Measurements from ENCODE around the gene SENP2. TPM values are rescaled to one million over a fixed set of nuclear protein-coding genes. Genes with fewer than 3 reads are reported as not detected.

Gene SENP2
- total RNA-seq, 1 experiment from 2014 or later = 46.4 TPM

- no peak overlapping the region for H2AFZ ChIP-seq (ENCODE audit: low read length)
- H3K9me3 ChIP-seq (ENCODE audit: low read length) = no peaks in the 10 kb centered on the region
- ChIA-PET CTCF (no interaction called here), POLR2A (ENCODE audit: unreplicated experiment) (no interaction called here)
- DNase-seq (no peak), ATAC-seq (no peak)
- intact Hi-C loops (cut with micrococcal nuclease) = no loop called here
- no peaks in the 10 kb centered on the region for H3K79me2 ChIP-seq (ENCODE audit: low read length)
- peaks cover 25% of the 10 kb centered on the region for H3K4me1 ChIP-seq (ENCODE audit: insufficient read depth, low read length)
- no peaks in the 10 kb centered on the region for H3K36me3 ChIP-seq (ENCODE audit: low read depth, low read length)
- no peak overlapping the region for H3K27ac ChIP-seq (ENCODE audit: low read length)
- TF ChIP-seq CTCF (conservative IDR thresholded peaks at IDR 0.05; ENCODE audit: low read depth, low read length) = no peak
- no peak for TF ChIP-seq EZH2phosphoT487 (IDR thresholded peaks at IDR 0.05; ENCODE audit: borderline replicate concordance, low read length)
- no peak for TF ChIP-seq EZH2 (IDR thresholded peaks at IDR 0.05; ENCODE audit: low read length, unreplicated experiment)
- BruUV-seq (replicated peaks) = no TSS peak
- H3K27me3 ChIP-seq (ENCODE audit: low read length) = no peaks in the 10 kb centered on the region
- H3K4me3 ChIP-seq (ENCODE audit: low read length) = no peak overlapping the region
- peaks cover 5% of the 10 kb centered on the region for H3F3A ChIP-seq (ENCODE audit: low read length, unreplicated experiment)
- H3K9me2 ChIP-seq (replicated peaks; ENCODE audit: low read length) = no peaks in the 10 kb centered on the region
- no peaks in the 10 kb centered on the region for H4K20me1 ChIP-seq (ENCODE audit: low read length)
- H3K4me2 ChIP-seq (ENCODE audit: low read length) = no peak overlapping the region
- no peak overlapping the region for H3K9ac ChIP-seq (ENCODE audit: low read length)
Observed at GRCh38 chr3:185539934-185540333, 46.2 kb upstream of the SENP2 start.

GRCh38 chr3:185540695-185541094, 45.4 kb upstream of the SENP2 start:
- no peaks in the 10 kb centered on the region for H3K9me3 ChIP-seq (ENCODE audit: low read length)

More at GRCh38 chr3:185540695-185541094, 45.4 kb upstream of the SENP2 start:
- no peaks in the 10 kb centered on the region for H3K79me2 ChIP-seq (ENCODE audit: low read length)
- H2AFZ ChIP-seq (ENCODE audit: low read length) = no peak overlapping the region
- H3K27ac ChIP-seq (ENCODE audit: low read length) = no peak overlapping the region
- H3F3A ChIP-seq (ENCODE audit: low read length, unreplicated experiment) = peaks cover 9% of the 10 kb centered on the region
- TF ChIP-seq CTCF (conservative IDR thresholded peaks at IDR 0.05; ENCODE audit: low read depth, low read length) = no peak
- no peak for TF ChIP-seq EZH2 (IDR thresholded peaks at IDR 0.05; ENCODE audit: low read length, unreplicated experiment)
- no peak for TF ChIP-seq EZH2phosphoT487 (IDR thresholded peaks at IDR 0.05; ENCODE audit: borderline replicate concordance, low read length)
- no peaks in the 10 kb centered on the region for H4K20me1 ChIP-seq (ENCODE audit: low read length)
- H3K36me3 ChIP-seq (ENCODE audit: low read depth, low read length) = no peaks in the 10 kb centered on the region
- H3K4me2 ChIP-seq (ENCODE audit: low read length) = no peak overlapping the region
- H3K9ac ChIP-seq (ENCODE audit: low read length) = no peak overlapping the region
- ChIA-PET CTCF (no interaction called here), POLR2A (ENCODE audit: unreplicated experiment) (interaction anchor here (0.6 kb wide), 1 partner anchor 181 kb away, joined by 4 read pairs; no protein-coding TSS in a partner anchor)
- no TSS peak for BruUV-seq (replicated peaks)
- intact Hi-C loops (cut with micrococcal nuclease) = no loop called here
- H3K4me1 ChIP-seq (ENCODE audit: insufficient read depth, low read length) = peaks cover 33% of the 10 kb centered on the region
- no peaks in the 10 kb centered on the region for H3K27me3 ChIP-seq (ENCODE audit: low read length)
- H3K4me3 ChIP-seq (ENCODE audit: low read length) = no peak overlapping the region
- DNase-seq (no peak), ATAC-seq (no peak)
- H3K9me2 ChIP-seq (replicated peaks; ENCODE audit: low read length) = no peaks in the 10 kb centered on the region

All from PC-3 (cell line).